Measurements from ENCODE around the gene UTP14A.

Gene UTP14A

GRCh38 chrX:129931411-129932015 lies 25.5 kb downstream of the UTP14A start:
- H3K79me2 ChIP-seq (ENCODE audit: control insufficient read depth, low read length) = no peaks in the 10 kb centered on the region
- H3K27me3 ChIP-seq (ENCODE audit: control insufficient read depth, low read length) = peaks cover 12% of the 10 kb centered on the region

GRCh38 chrX:129932016-129932820 lies 26.3 kb downstream of the UTP14A start:
- peak overlapping the region; percentile 80 for H3K4me2 ChIP-seq (ENCODE audit: low read length)
- H3K27ac ChIP-seq (ENCODE audit: low read depth, low read length) = peak overlapping the region; percentile 61
- H3K9me3 ChIP-seq (ENCODE audit: control insufficient read depth, insufficient read depth, low read length) = no peaks in the 10 kb centered on the region
- H3K79me2 ChIP-seq (ENCODE audit: control insufficient read depth, low read length) = no peaks in the 10 kb centered on the region
- no peaks in the 10 kb centered on the region for H4K20me1 ChIP-seq (ENCODE audit: control insufficient read depth, insufficient read depth, low read depth, low read length)
- peaks cover 12% of the 10 kb centered on the region for H3K27me3 ChIP-seq (ENCODE audit: control insufficient read depth, low read length)
- TF ChIP-seq CTCF (IDR thresholded peaks at IDR 0.05; ENCODE audit: low read depth, low read length, poor library complexity, severe bottlenecking) (no peak), EZH2phosphoT487 (IDR thresholded peaks at IDR 0.05; ENCODE audit: borderline replicate concordance, low read length) (no peak)
- H3K4me3 ChIP-seq (ENCODE audit: low read length) = peak overlapping the region; percentile 81
- peaks cover 20% of the 10 kb centered on the region for H3F3A ChIP-seq (ENCODE audit: control insufficient read depth, insufficient read depth)
- peaks cover 9% of the 10 kb centered on the region for H3K36me3 ChIP-seq (ENCODE audit: control insufficient read depth, low read length)
- no peaks in the 10 kb centered on the region for H3K9me2 ChIP-seq (replicated peaks; ENCODE audit: control insufficient read depth, low read length)
- peaks cover 8% of the 10 kb centered on the region for H3K4me1 ChIP-seq (ENCODE audit: control insufficient read depth, low read length)

More at GRCh38 chrX:129931411-129932015, 25.5 kb downstream of the UTP14A start:
- H3K9me2 ChIP-seq (replicated peaks; ENCODE audit: control insufficient read depth, low read length) = no peaks in the 10 kb centered on the region
- TF ChIP-seq CTCF (IDR thresholded peaks at IDR 0.05; ENCODE audit: low read depth, low read length, poor library complexity, severe bottlenecking) = no peak
- no peak for TF ChIP-seq EZH2phosphoT487 (IDR thresholded peaks at IDR 0.05; ENCODE audit: borderline replicate concordance, low read length)
- H3F3A ChIP-seq (ENCODE audit: control insufficient read depth, insufficient read depth) = peaks cover 22% of the 10 kb centered on the region
- peak overlapping the region; percentile 80 for H3K4me2 ChIP-seq (ENCODE audit: low read length)
- peaks cover 16% of the 10 kb centered on the region for H3K36me3 ChIP-seq (ENCODE audit: control insufficient read depth, low read length)
- H3K9me3 ChIP-seq (ENCODE audit: control insufficient read depth, insufficient read depth, low read length) = no peaks in the 10 kb centered on the region
- H3K4me1 ChIP-seq (ENCODE audit: control insufficient read depth, low read length) = peaks cover 8% of the 10 kb centered on the region
- H3K27ac ChIP-seq (ENCODE audit: low read depth, low read length) = peak overlapping the region; percentile 61
- H3K4me3 ChIP-seq (ENCODE audit: low read length) = peak overlapping the region; percentile 81
- H4K20me1 ChIP-seq (ENCODE audit: control insufficient read depth, insufficient read depth, low read depth, low read length) = no peaks in the 10 kb centered on the region

GRCh38 chrX:129932821-129933321 lies 26.9 kb downstream of the UTP14A start:
- Histone ChIP-seq H3K4me1 (ENCODE audit: control insufficient read depth, low read length) (peaks cover 8% of the 10 kb centered on the region), H3K79me2 (ENCODE audit: control insufficient read depth, low read length) (no peaks in the 10 kb centered on the region), H3K4me2 (ENCODE audit: low read length) (peak overlapping the region; percentile 60), H3K36me3 (ENCODE audit: control insufficient read depth, low read length) (peaks cover 3% of the 10 kb centered on the region), H3K4me3 (ENCODE audit: low read length) (peak overlapping the region; percentile 49), H4K20me1 (ENCODE audit: control insufficient read depth, insufficient read depth, low read depth, low read length) (no peaks in the 10 kb centered on the region), H3K27ac (ENCODE audit: low read depth, low read length) (no peak overlapping the region), H3K27me3 (ENCODE audit: control insufficient read depth, low read length) (peaks cover 12% of the 10 kb centered on the region), H3K9me2 (replicated peaks; ENCODE audit: control insufficient read depth, low read length) (no peaks in the 10 kb centered on the region), H3K9me3 (ENCODE audit: control insufficient read depth, insufficient read depth, low read length) (no peaks in the 10 kb centered on the region), H3F3A (ENCODE audit: control insufficient read depth, insufficient read depth) (peaks cover 19% of the 10 kb centered on the region)
- TF ChIP-seq EZH2phosphoT487 (IDR thresholded peaks at IDR 0.05; ENCODE audit: borderline replicate concordance, low read length) = 0 out of 2 replicates have a peak, but pooled peaks have one; percentile 36
- no peak for TF ChIP-seq CTCF (IDR thresholded peaks at IDR 0.05; ENCODE audit: low read depth, low read length, poor library complexity, severe bottlenecking)

Measured in DOHH2 (cell line).